Measurements from ENCODE around the gene CD59. TPM values are rescaled to one million over a fixed set of nuclear protein-coding genes. Genes with fewer than 3 reads are reported as not detected.
A peak's percentile ranks its signal among the peaks of the same experiment; 100 is the strongest.

CD59 gene
- total and polyA plus RNA-seq, 10 of the 15 experiments (the other 5 are each of a cell fraction or from before 2014, with no cell fraction given), result 55.5 to 256 (median 181) TPM

DNA sequence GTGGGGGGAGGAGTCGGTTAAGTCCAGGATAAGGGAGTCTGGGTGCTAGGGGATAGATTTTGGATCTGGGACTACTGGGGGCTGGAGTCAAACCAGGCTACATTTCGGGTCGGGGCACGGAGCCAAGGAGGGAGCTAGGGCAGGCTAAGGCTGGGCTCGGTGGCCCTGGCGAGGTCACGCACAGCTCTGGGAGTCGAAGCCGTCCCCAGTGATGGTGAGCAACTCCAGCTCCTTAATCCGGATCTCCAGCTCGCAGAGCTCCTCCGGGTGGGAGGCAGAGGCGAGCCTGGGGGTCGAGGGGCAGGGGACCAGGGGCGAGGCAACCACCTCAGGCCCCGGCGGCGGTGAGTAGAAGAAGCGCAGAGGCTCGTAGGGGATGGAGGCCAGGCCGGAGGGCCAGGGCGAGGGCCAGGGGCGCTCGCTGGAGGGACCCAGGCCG is 36.1 kb downstream of the CD59 start (continued):
- TF ChIP-seq RELA (IDR thresholded peaks at IDR 0.05; ENCODE audit: borderline replicate concordance, partially characterized antibody), result no peak
- TF ChIP-seq, protein P1, sequence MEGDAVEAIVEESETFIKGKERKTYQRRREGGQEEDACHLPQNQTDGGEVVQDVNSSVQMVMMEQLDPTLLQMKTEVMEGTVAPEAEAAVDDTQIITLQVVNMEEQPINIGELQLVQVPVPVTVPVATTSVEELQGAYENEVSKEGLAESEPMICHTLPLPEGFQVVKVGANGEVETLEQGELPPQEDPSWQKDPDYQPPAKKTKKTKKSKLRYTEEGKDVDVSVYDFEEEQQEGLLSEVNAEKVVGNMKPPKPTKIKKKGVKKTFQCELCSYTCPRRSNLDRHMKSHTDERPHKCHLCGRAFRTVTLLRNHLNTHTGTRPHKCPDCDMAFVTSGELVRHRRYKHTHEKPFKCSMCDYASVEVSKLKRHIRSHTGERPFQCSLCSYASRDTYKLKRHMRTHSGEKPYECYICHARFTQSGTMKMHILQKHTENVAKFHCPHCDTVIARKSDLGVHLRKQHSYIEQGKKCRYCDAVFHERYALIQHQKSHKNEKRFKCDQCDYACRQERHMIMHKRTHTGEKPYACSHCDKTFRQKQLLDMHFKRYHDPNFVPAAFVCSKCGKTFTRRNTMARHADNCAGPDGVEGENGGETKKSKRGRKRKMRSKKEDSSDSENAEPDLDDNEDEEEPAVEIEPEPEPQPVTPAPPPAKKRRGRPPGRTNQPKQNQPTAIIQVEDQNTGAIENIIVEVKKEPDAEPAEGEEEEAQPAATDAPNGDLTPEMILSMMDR (IDR thresholded peaks at IDR 0.05 in 2 of 3, conservative IDR thresholded peaks at IDR 0.05 in 1 of 3; ENCODE audit: control insufficient read depth in 2 of 3, extremely low read depth in 1 of 3, insufficient read depth in 1 of 3, low read depth in 3 of 3, low read length in 3 of 3), result no peak

DNA sequence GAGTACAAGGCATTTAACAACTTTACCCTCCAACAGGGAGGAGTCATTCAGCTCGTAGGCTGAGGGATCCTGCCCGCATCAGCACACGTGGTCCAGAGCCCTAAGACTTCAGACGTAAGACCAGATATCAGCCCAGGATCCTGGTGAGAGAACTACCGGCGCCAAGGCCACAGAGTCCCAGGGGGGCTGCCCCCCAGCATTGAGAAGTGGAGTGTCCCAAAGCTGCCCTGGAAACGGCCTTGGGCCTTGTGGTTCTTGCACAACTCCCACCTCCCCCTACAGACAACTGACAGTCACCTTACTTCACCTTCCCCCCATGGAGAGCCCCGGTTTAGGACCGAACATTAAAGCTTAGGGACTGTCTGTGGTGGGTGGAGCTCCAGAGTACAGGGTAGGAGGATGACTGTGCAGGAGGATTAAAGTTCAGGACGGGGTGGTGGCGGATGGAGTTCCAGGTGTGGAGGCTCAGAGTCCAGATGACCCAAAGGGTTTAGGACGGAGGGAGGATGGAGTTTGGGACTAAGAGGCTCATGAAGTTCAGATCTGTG is 36.6 kb downstream of the CD59 start:
- Histone ChIP-seq H3K36me3 (ENCODE audit: control insufficient read depth in 2 of 2, insufficient read depth in 2 of 2, low read length in 1 of 2) (no peaks in the 10 kb centered on the region; a peak in 1 of 4 replicates), H3K4me2 (ENCODE audit: control insufficient read depth, insufficient read depth) (no peak overlapping the region), H3K9me3 (replicated peaks; ENCODE audit: control insufficient read depth, insufficient read depth, low read length) (no peaks in the 10 kb centered on the region), H4K20me1 (ENCODE audit: control insufficient read depth, insufficient read depth) (no peaks in the 10 kb centered on the region), H2AFZ (ENCODE audit: control insufficient read depth, low read depth, low read length) (peak overlapping the region; percentile 6; the same call in 1 of the 2 replicates), H3K4me1 (ENCODE audit: control insufficient read depth, insufficient read depth, low read length) (peaks cover 12% of the 10 kb centered on the region), H3K9ac (ENCODE audit: control insufficient read depth, insufficient read depth, low read length) (no peak overlapping the region), H3K4me3 (no peak overlapping the region), H3K27me3 (replicated peaks in 1 of 2; ENCODE audit: control insufficient read depth in 2 of 2, insufficient read depth in 2 of 2, low read length in 1 of 2) (no peaks in the 10 kb centered on the region), H3K27ac (ENCODE audit: control insufficient read depth, insufficient read depth) (no peak overlapping the region), H3K79me2 (ENCODE audit: control insufficient read depth, insufficient read depth, low read length) (no peaks in the 10 kb centered on the region)
- in situ Hi-C loops (cut with MboI), result no loop called here
- POLR2A ChIA-PET, result no interaction called here
- RAD21 ChIA-PET (ENCODE audit: unreplicated experiment), result interaction anchor here (3.2 kb wide), 1 partner anchor 43 kb away, joined by 17 read pairs; no protein-coding TSS in a partner anchor
- WGBS (ENCODE audit: insufficient coverage, insufficient replicate concordance, low lambda C conversion rate, missing lambda C conversion rate), result 63% methylated on average over 12 of the region's 12 CpGs
- BruUV-seq (replicated peaks), result no TSS peak
- intact Hi-C loops (cut with micrococcal nuclease; ENCODE audit: unreplicated experiment), result loop anchor here (5.0 kb wide), 1 partner anchor 38 kb away; the partner anchor contains the start of gene CD59
- FAIRE-seq (no peak), ATAC-seq (no peak), DNase-seq (ENCODE audit: low read depth, low spot score) (no peak)
- CTCF ChIA-PET, result interaction anchor here (1.5 kb wide), 1 partner anchor 333 kb away, joined by 3 read pairs; no protein-coding TSS in a partner anchor
- SMC1A ChIA-PET (ENCODE audit: uncharacterized antibody, unreplicated experiment), result interaction anchor here (0.9 kb wide), 1 partner anchor 42 kb away, joined by 4 read pairs; no protein-coding TSS in a partner anchor
- TF ChIP-seq PAX5 (IDR thresholded peaks at IDR 0.05; ENCODE audit: borderline replicate concordance, low read depth, low read length) (no peak), CBX5 (IDR thresholded peaks at IDR 0.05; ENCODE audit: low read depth) (no peak), RAD21 (IDR thresholded peaks at IDR 0.05; ENCODE audit: insufficient read depth, low read depth, low read length) (no peak), CREM (IDR thresholded peaks at IDR 0.05; ENCODE audit: low read depth) (no peak), MEF2B (IDR thresholded peaks at IDR 0.05; ENCODE audit: partially characterized antibody, poor library complexity, severe bottlenecking) (no peak), IRF4 (IDR thresholded peaks at IDR 0.05; ENCODE audit: low read depth, low read length) (no peak), TBL1XR1 (IDR thresholded peaks at IDR 0.05; ENCODE audit: low read depth, low read length) (no peak), RUNX3 (IDR thresholded peaks at IDR 0.05; ENCODE audit: low read length) (no peak), NFYB (IDR thresholded peaks at IDR 0.05; ENCODE audit: insufficient read depth, low read depth, low read length) (no peak)
- TF ChIP-seq, protein P2, sequence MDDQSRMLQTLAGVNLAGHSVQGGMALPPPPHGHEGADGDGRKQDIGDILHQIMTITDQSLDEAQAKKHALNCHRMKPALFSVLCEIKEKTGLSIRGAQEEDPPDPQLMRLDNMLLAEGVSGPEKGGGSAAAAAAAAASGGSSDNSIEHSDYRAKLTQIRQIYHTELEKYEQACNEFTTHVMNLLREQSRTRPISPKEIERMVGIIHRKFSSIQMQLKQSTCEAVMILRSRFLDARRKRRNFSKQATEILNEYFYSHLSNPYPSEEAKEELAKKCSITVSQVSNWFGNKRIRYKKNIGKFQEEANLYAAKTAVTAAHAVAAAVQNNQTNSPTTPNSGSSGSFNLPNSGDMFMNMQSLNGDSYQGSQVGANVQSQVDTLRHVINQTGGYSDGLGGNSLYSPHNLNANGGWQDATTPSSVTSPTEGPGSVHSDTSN (IDR thresholded peaks at IDR 0.05; ENCODE audit: insufficient replicate concordance, low read depth, low read length), result no peak
- TF ChIP-seq, protein P3, sequence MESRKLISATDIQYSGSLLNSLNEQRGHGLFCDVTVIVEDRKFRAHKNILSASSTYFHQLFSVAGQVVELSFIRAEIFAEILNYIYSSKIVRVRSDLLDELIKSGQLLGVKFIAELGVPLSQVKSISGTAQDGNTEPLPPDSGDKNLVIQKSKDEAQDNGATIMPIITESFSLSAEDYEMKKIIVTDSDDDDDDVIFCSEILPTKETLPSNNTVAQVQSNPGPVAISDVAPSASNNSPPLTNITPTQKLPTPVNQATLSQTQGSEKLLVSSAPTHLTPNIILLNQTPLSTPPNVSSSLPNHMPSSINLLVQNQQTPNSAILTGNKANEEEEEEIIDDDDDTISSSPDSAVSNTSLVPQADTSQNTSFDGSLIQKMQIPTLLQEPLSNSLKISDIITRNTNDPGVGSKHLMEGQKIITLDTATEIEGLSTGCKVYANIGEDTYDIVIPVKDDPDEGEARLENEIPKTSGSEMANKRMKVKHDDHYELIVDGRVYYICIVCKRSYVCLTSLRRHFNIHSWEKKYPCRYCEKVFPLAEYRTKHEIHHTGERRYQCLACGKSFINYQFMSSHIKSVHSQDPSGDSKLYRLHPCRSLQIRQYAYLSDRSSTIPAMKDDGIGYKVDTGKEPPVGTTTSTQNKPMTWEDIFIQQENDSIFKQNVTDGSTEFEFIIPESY (IDR thresholded peaks at IDR 0.05), result no peak
- TF ChIP-seq, protein P4, sequence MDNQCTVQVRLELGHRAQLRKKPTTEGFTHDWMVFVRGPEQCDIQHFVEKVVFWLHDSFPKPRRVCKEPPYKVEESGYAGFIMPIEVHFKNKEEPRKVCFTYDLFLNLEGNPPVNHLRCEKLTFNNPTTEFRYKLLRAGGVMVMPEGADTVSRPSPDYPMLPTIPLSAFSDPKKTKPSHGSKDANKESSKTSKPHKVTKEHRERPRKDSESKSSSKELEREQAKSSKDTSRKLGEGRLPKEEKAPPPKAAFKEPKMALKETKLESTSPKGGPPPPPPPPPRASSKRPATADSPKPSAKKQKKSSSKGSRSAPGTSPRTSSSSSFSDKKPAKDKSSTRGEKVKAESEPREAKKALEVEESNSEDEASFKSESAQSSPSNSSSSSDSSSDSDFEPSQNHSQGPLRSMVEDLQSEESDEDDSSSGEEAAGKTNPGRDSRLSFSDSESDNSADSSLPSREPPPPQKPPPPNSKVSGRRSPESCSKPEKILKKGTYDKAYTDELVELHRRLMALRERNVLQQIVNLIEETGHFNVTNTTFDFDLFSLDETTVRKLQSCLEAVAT (IDR thresholded peaks at IDR 0.05), result no peak
